NT2/D1 (cell line): Measurements from ENCODE around the gene GAK.

ENCODE experiments used
- YY1 ChIP-seq: IDR thresholded peaks from 2 replicates; pipeline ENCODE4 v1.6.1; 2011; ENCODE audit not compliant: insufficient read length, insufficient read depth
- ZNF274 ChIP-seq: IDR thresholded peaks from 2 replicates; pipeline ENCODE4 v1.6.1; 2011; ENCODE audit warnings: mild to moderate bottlenecking, low read depth, low read length

- TF ChIP-seq YY1 (no peak), ZNF274 (no peak)
Measured at GRCh38 chr4:925771-926500, 6.2 kb downstream of the GAK start.
